GM23338 (cell line): Measurements from ENCODE around the gene COX4I1. TPM values are rescaled to one million over a fixed set of nuclear protein-coding genes. Genes with fewer than 3 reads are reported as not detected.

ENCODE experiments used
- ATAC-seq: fragments of 200-7000 bp; cut with Tn5 transposase; 3 replicates; pipeline ENCODE4 v1.9.1; 2020
- DNase-seq: peaks from one replicate; pipeline ENCODE4 v3.0.0-alpha.2; 2015; ENCODE audit warnings: low spot score
- H2AFZ ChIP-seq: fragments of 200-600 bp; sonication (generic); 2 replicates; pipeline ENCODE4 v1.8.0; 2016; ENCODE audit warnings: antibody characterized with exemption, mild to moderate bottlenecking, moderate library complexity
- H3F3A ChIP-seq: fragments of 200-600 bp; sonication (generic); replicated peaks from 2 replicates; pipeline ENCODE4 v1.8.0; 2017; ENCODE audit warnings: antibody characterized with exemption, mixed run types, low read depth
- H3K27ac ChIP-seq: fragments of 200-600 bp; sonication (generic); 2 replicates; pipeline ENCODE4 v1.6.1; 2016; ENCODE audit warnings: low read depth
- H3K27me3 ChIP-seq: fragments of 200-600 bp; sonication (generic); 2 replicates; pipeline ENCODE4 v1.8.0; 2016; ENCODE audit warnings: mild to moderate bottlenecking, mixed run types, moderate library complexity; ENCODE audit not compliant: insufficient read depth
- H3K36me3 ChIP-seq: fragments of 200-600 bp; sonication (generic); 2 replicates; pipeline ENCODE4 v1.8.0; 2016; ENCODE audit warnings: mild to moderate bottlenecking; ENCODE audit not compliant: insufficient read depth
- H3K4me1 ChIP-seq: fragments of 200-600 bp; sonication (generic); 2 replicates; pipeline ENCODE4 v1.8.0; 2016; ENCODE audit warnings: mild to moderate bottlenecking, moderate library complexity; ENCODE audit not compliant: insufficient read depth
- H3K4me2 ChIP-seq: fragments of 200-600 bp; sonication (generic); 2 replicates; pipeline ENCODE4 v1.7.1; 2017; ENCODE audit warnings: mixed run types
- H3K4me3 ChIP-seq: fragments of 200-600 bp; sonication (generic); 2 replicates; pipeline ENCODE4 v1.6.1; 2016; ENCODE audit warnings: mixed run types
- H3K79me2 ChIP-seq: fragments of 200-600 bp; sonication (generic); replicated peaks from 2 replicates; pipeline ENCODE4 v1.8.0; 2017; ENCODE audit warnings: mild to moderate bottlenecking; ENCODE audit not compliant: insufficient read depth
- H3K9me2 ChIP-seq: fragments of 200-600 bp; sonication (generic); 2 replicates; pipeline ENCODE4 v1.8.0; 2017; ENCODE audit not compliant: insufficient read depth
- H4K20me1 ChIP-seq: fragments of 200-600 bp; sonication (generic); replicated peaks from 2 replicates; pipeline ENCODE4 v1.8.0; 2017; ENCODE audit warnings: mild to moderate bottlenecking; ENCODE audit not compliant: insufficient read depth
- H3K27ac Mint-ChIP-seq: 2 replicates; pipeline ENCODE4 v1.8.0; 2020; ENCODE audit warnings: inconsistent platforms, mild to moderate bottlenecking, moderate library complexity, mixed read lengths
- H3K27me3 Mint-ChIP-seq: 3 replicates; pipeline ENCODE4 v1.8.0; 2022; ENCODE audit warnings: low read depth, mild to moderate bottlenecking, moderate library complexity, mixed read lengths, inconsistent platforms; ENCODE audit not compliant: insufficient read depth, poor library complexity
- H3K36me3 Mint-ChIP-seq: 3 replicates; pipeline ENCODE4 v1.8.0; 2021; ENCODE audit warnings: low read depth, mild to moderate bottlenecking, inconsistent platforms, moderate library complexity, mixed read lengths
- H3K4me1 Mint-ChIP-seq: 3 replicates; pipeline ENCODE4 v1.8.0; 2020; ENCODE audit warnings: mild to moderate bottlenecking, inconsistent platforms, mixed read lengths
- H3K4me3 Mint-ChIP-seq: 3 replicates; pipeline ENCODE4 v1.8.0; 2021; ENCODE audit warnings: moderate library complexity, mild to moderate bottlenecking, inconsistent platforms, mixed read lengths
- H3K9me3 Mint-ChIP-seq: 3 replicates; pipeline ENCODE4 v1.8.0; 2020; ENCODE audit warnings: moderate library complexity, mild to moderate bottlenecking, inconsistent platforms, mixed read lengths
- ETS1 ChIP-seq: IDR thresholded peaks from 2 replicates; pipeline ENCODE4 v1.6.1; 2016; ENCODE audit warnings: antibody characterized with exemption
- EZH2 ChIP-seq: fragments of 200-600 bp; sonication (generic); IDR thresholded peaks from one replicate; pipeline ENCODE4 v1.8.0; 2017; ENCODE audit warnings: antibody characterized with exemption, mild to moderate bottlenecking, low read depth; ENCODE audit not compliant: unreplicated experiment
- EZH2phosphoT487 ChIP-seq: fragments of 200-600 bp; sonication (generic); IDR thresholded peaks from one replicate; pipeline ENCODE4 v1.8.1; 2018; ENCODE audit warnings: antibody characterized with exemption; ENCODE audit not compliant: unreplicated experiment
- NANOG ChIP-seq: IDR thresholded peaks from 2 replicates; pipeline ENCODE4 v1.6.1; 2016; ENCODE audit warnings: antibody characterized with exemption, borderline replicate concordance
- POLR2AphosphoS5 ChIP-seq: IDR thresholded peaks from 2 replicates; pipeline ENCODE4 v1.6.1; 2016; ENCODE audit warnings: antibody characterized with exemption, low read depth
- STAT1 ChIP-seq: IDR thresholded peaks from one replicate; pipeline ENCODE4 v1.6.1; 2016; ENCODE audit warnings: antibody characterized with exemption; ENCODE audit not compliant: unreplicated experiment
- ZNF331 ChIP-seq: fragments of 250-450 bp; sonication (Bioruptor Pico); IDR thresholded peaks from 2 replicates; pipeline ENCODE4 v1.5.0; 2020; ENCODE audit warnings: low read depth, mild to moderate bottlenecking, moderate library complexity
- ZNF462 ChIP-seq: fragments of 250-450 bp; sonication (Bioruptor Pico); IDR thresholded peaks from 2 replicates; pipeline ENCODE4 v1.5.0; 2020; ENCODE audit warnings: mild to moderate bottlenecking, moderate library complexity
- polyA plus RNA-seq: library from polyadenylated mRNA; unstranded; fragments of >200 nt; fragmentation: Nextera tagmentation; extraction: Ambion mirVana; gene quantifications from 2 replicates; pipeline ENCODE4 v1.2.1, GENCODE V29; 2016
- total RNA-seq: library from RNA; depleted of rRNA; stranded (reverse); fragments of >200 nt; shearing (Covaris generic); gene quantifications from 2 replicates; pipeline ENCODE4 v1.2.3, GENCODE V29; 2014
- TF ChIP-seq, protein P1 (sequence below): IDR thresholded peaks from one replicate; pipeline ENCODE4 v1.6.1; 2018; ENCODE audit warnings: antibody characterized with exemption; ENCODE audit not compliant: unreplicated experiment

Gene COX4I1
- total and polyA plus RNA-seq, 2 experiments from 2014 or later = 329 to 1,008 TPM

DNA sequence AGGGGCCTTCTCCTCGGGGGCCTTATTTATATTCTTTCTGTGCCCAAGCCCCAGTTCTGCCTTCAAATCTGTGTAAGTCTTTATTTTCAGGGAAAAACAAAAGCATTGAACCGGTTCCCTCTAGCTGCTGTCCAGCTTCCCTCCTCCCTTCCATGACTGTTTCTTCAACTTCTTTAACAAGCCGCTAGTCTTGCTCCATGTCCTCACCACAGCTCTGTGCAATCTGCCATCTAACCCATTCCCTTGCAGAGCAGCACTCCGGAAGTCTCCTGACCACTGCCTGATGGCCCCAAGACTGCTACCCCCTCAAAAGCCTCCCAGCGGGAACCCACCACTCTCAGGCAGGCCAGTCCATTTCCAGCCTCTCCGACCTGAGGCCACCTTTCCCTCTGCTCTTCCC lies 17.0 kb upstream of the COX4I1 start:
- no peak for DNase-seq
- no peak overlapping the region; the same call in 1 of the 2 replicates for H3K27ac Mint-ChIP-seq

GRCh38 chr16:85783441-85783840 lies 16.1 kb upstream of the COX4I1 start:
- H4K20me1 ChIP-seq = peaks cover 26% of the 10 kb centered on the region
- peaks cover 62% of the 10 kb centered on the region for H3K36me3 Mint-ChIP-seq
- H3K4me3 Mint-ChIP-seq = no peak overlapping the region
- TF ChIP-seq POLR2AphosphoS5 (no peak), EZH2 (no peak), STAT1 (no peak), ZNF462 (CRISPR knock-in tag) (no peak), EZH2phosphoT487 (no peak), NANOG (no peak), ETS1 (no peak)
- TF ChIP-seq, protein P1, sequence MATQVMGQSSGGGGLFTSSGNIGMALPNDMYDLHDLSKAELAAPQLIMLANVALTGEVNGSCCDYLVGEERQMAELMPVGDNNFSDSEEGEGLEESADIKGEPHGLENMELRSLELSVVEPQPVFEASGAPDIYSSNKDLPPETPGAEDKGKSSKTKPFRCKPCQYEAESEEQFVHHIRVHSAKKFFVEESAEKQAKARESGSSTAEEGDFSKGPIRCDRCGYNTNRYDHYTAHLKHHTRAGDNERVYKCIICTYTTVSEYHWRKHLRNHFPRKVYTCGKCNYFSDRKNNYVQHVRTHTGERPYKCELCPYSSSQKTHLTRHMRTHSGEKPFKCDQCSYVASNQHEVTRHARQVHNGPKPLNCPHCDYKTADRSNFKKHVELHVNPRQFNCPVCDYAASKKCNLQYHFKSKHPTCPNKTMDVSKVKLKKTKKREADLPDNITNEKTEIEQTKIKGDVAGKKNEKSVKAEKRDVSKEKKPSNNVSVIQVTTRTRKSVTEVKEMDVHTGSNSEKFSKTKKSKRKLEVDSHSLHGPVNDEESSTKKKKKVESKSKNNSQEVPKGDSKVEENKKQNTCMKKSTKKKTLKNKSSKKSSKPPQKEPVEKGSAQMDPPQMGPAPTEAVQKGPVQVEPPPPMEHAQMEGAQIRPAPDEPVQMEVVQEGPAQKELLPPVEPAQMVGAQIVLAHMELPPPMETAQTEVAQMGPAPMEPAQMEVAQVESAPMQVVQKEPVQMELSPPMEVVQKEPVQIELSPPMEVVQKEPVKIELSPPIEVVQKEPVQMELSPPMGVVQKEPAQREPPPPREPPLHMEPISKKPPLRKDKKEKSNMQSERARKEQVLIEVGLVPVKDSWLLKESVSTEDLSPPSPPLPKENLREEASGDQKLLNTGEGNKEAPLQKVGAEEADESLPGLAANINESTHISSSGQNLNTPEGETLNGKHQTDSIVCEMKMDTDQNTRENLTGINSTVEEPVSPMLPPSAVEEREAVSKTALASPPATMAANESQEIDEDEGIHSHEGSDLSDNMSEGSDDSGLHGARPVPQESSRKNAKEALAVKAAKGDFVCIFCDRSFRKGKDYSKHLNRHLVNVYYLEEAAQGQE = no peak

More for the DNA sequence above, 17.0 kb upstream of the COX4I1 start:
- H3K79me2 ChIP-seq = peaks cover 30% of the 10 kb centered on the region
- H4K20me1 ChIP-seq = peaks cover 21% of the 10 kb centered on the region
- H3K4me3 Mint-ChIP-seq = no peak overlapping the region
- no peak overlapping the region for H3K4me2 ChIP-seq
- no peaks in the 10 kb centered on the region for H3K4me1 Mint-ChIP-seq
- H3F3A ChIP-seq = no peaks in the 10 kb centered on the region
- no peak for TF ChIP-seq NANOG
- no peak for TF ChIP-seq ZNF331 (CRISPR knock-in tag)
- no peaks in the 10 kb centered on the region; the same call in 2 of the 3 replicates for H3K9me3 Mint-ChIP-seq
- no peaks in the 10 kb centered on the region for H3K27me3 ChIP-seq
- H3K27me3 Mint-ChIP-seq = no peaks in the 10 kb centered on the region
- H3K9me2 ChIP-seq = no peaks in the 10 kb centered on the region
- peaks cover 62% of the 10 kb centered on the region for H3K36me3 Mint-ChIP-seq
- no peaks in the 10 kb centered on the region for H3K4me1 ChIP-seq
- 0 out of 2 replicates have a peak overlapping the region, but pooled peaks have one; percentile 32 for H3K27ac ChIP-seq
- H2AFZ ChIP-seq = no peak overlapping the region
- ATAC-seq = no peak
- H3K4me3 ChIP-seq = no peak overlapping the region
- H3K36me3 ChIP-seq = peaks cover 26% of the 10 kb centered on the region

More at GRCh38 chr16:85783441-85783840, 16.1 kb upstream of the COX4I1 start:
- H3K27ac Mint-ChIP-seq = peak overlapping the region; percentile 60; the same call in 1 of the 2 replicates
- H3K27ac ChIP-seq = no peak overlapping the region
- no peaks in the 10 kb centered on the region; the same call in 2 of the 3 replicates for H3K9me3 Mint-ChIP-seq
- no peaks in the 10 kb centered on the region for H3K4me1 ChIP-seq
- H2AFZ ChIP-seq = no peak overlapping the region
- no peak overlapping the region for H3K4me3 ChIP-seq
- no peak overlapping the region for H3K4me2 ChIP-seq
- ATAC-seq = no peak; the same call in 2 of the 3 replicates
- no peaks in the 10 kb centered on the region for H3K9me2 ChIP-seq
- H3K4me1 Mint-ChIP-seq = no peaks in the 10 kb centered on the region
- H3K79me2 ChIP-seq = peaks cover 36% of the 10 kb centered on the region
- no peaks in the 10 kb centered on the region for H3F3A ChIP-seq
- DNase-seq = no peak
- no peaks in the 10 kb centered on the region for H3K27me3 ChIP-seq
- peaks cover 25% of the 10 kb centered on the region for H3K36me3 ChIP-seq
- H3K27me3 Mint-ChIP-seq = no peaks in the 10 kb centered on the region
